Lung (tissue), 12 donors: ENCODE results near the gene ARHGEF7. TPM values are rescaled to one million over a fixed set of nuclear protein-coding genes. Genes with fewer than 3 reads are reported as not detected.

Experiments used
- ATAC-seq: fragments of 200-7000 bp; cut with Tn5 transposase; one replicate; pipeline ENCODE4 v1.9.1; 2020; ENCODE audit warnings: moderate number of reproducible peaks; ENCODE audit not compliant: insufficient read depth, low FRiP score
- DNase-seq, 3 donors: peaks; one replicate each; pipeline ENCODE4 v3.0.0-alpha.2; 2013 to 2017
- H3K27ac ChIP-seq, 2 donors: one replicate each; pipeline ENCODE4 v1.5.1; 2013; ENCODE audit warnings: mild to moderate bottlenecking in 2 of 2, moderate library complexity in 2 of 2, control low read depth in 1 of 2, inconsistent platforms in 1 of 2, low read depth in 1 of 2, low read length in 1 of 2
- H3K27me3 ChIP-seq, 3 donors: one replicate each; pipeline ENCODE4 v1.5.1; 2013; ENCODE audit warnings: low read length in 2 of 3; ENCODE audit not compliant: control insufficient read depth in 3 of 3, insufficient read depth in 3 of 3
- H3K36me3 ChIP-seq, 4 donors: one replicate each; pipeline ENCODE4 v1.5.1; 2013; ENCODE audit warnings: low read length in 4 of 4, mild to moderate bottlenecking in 1 of 4, moderate library complexity in 1 of 4; ENCODE audit not compliant: control insufficient read depth in 4 of 4, insufficient read depth in 4 of 4
- H3K4me1 ChIP-seq, 5 donors: one replicate each; pipeline ENCODE4 v1.5.1; 2013; ENCODE audit warnings: low read length in 5 of 5, mild to moderate bottlenecking in 2 of 5, moderate library complexity in 1 of 5; ENCODE audit not compliant: control insufficient read depth in 5 of 5, insufficient read depth in 5 of 5
- H3K4me3 ChIP-seq: one replicate; pipeline ENCODE4 v1.5.1; 2013; ENCODE audit warnings: mild to moderate bottlenecking, control low read depth, moderate library complexity
- H3K9ac ChIP-seq, 2 donors: one replicate each; pipeline ENCODE4 v1.5.1; 2013; ENCODE audit warnings: low read length in 2 of 2, control low read depth in 1 of 2; ENCODE audit not compliant: insufficient read depth in 1 of 2
- H3K9me3 ChIP-seq, 4 donors: one replicate each; pipeline ENCODE4 v1.5.1; 2013; ENCODE audit warnings: low read length in 3 of 4, mild to moderate bottlenecking in 1 of 4, moderate library complexity in 1 of 4; ENCODE audit not compliant: control insufficient read depth in 4 of 4, insufficient read depth in 3 of 4
- CTCF ChIP-seq: IDR thresholded peaks from 2 replicates; pipeline ENCODE4 v1.5.1; 2012; ENCODE audit warnings: mild to moderate bottlenecking; ENCODE audit errors: control extremely low read depth, extremely low read depth
- WGBS, 2 donors: extraction: QIAGEN DNeasy Blood & Tissue Kit; methylation state at CpG; one replicate each; pipeline ENCODE4 v1.1.7; 2013; 5-methylcytosine and 5-hydroxymethylcytosine counted together
- polyA plus RNA-seq, 2 donors: library from polyadenylated mRNA; stranded (reverse); fragments of 200-250 nt; gene quantifications; one replicate each; pipeline ENCODE4 v1.2.1, GENCODE V29; 2013
- total RNA-seq, 2 donors: library from RNA; depleted of rRNA in 1 of 2; stranded (reverse); fragments of >200 nt in 1 of 2; gene quantifications; one replicate each; pipeline ENCODE4 v1.2.1, GENCODE V29; 2014 to 2021
- donor health status: control.
- donor health status: control.
- donor health status: Bipolar disorder and iron deficiency.
- donor health status: healthy.
- donor health status: DM: yes; HTN: yes; CAD: no.

Gene ARHGEF7
- total and polyA plus RNA-seq, 4 donors = 20.9 to 143 (median 37.8) TPM

- Histone ChIP-seq H3K4me1 (peaks cover 0 to 22% (median 0%) of the 10 kb centered on the region in 5 donors), H3K36me3 (peaks cover 0 to 9% (median 0%) of the 10 kb centered on the region in 4 donors), H3K4me3 (no peak overlapping the region), H3K27ac (no peak overlapping the region), H3K27me3 (no peaks in the 10 kb centered on the region), H3K9ac (no peak overlapping the region), H3K9me3 (peaks cover 0 to 2% (median 0%) of the 10 kb centered on the region in 4 donors)
- ATAC-seq = no peak
- no peak for DNase-seq
- 91 to 94% methylated on average over 12 of the region's 12 CpGs for WGBS, 2 donors
- no peak for TF ChIP-seq CTCF
Observed at GRCh38 chr13:111319521-111319920, 204.4 kb downstream of the ARHGEF7 start.

GRCh38 chr13:111319998-111320911 is 205.1 kb downstream of the ARHGEF7 start, which contains the start of gene TEX29:
TSS of gene TEX29 (plus strand) at chr13:111320642. CDS start at chr13:111320891, 249 bp downstream.
- Histone ChIP-seq H3K9me3 (peaks cover 0 to 2% (median 0%) of the 10 kb centered on the region in 4 donors), H3K36me3 (peaks cover 0 to 9% (median 0%) of the 10 kb centered on the region in 4 donors), H3K4me3 (no peak within 1 kb of the TSS), H3K27ac (no peak within 1 kb of the TSS), H3K27me3 (no peaks in the 10 kb centered on the region), H3K4me1 (peaks cover 0 to 18% (median 0%) of the 10 kb centered on the region in 5 donors), H3K9ac (no peak within 1 kb of the TSS)
- TF ChIP-seq CTCF = no peak
- DNase-seq (no peak), ATAC-seq (no peak)
- WGBS, 2 donors = 76 to 79% methylated on average over 34 to 35 of the region's 35 CpGs

GRCh38 chr13:111322001-111322915 is 207.1 kb downstream of the ARHGEF7 start:
- no peak for DNase-seq
- Histone ChIP-seq H3K4me1 (peaks cover 0 to 13% (median 0%) of the 10 kb centered on the region in 5 donors), H3K27me3 (no peaks in the 10 kb centered on the region), H3K27ac (no peak overlapping the region), H3K9ac (no peak overlapping the region), H3K9me3 (peaks cover 0 to 2% (median 0%) of the 10 kb centered on the region in 4 donors), H3K4me3 (no peak overlapping the region), H3K36me3 (peaks cover 0 to 2% (median 0%) of the 10 kb centered on the region in 4 donors)
- no peak for TF ChIP-seq CTCF
- ATAC-seq = no peak
- 91 to 93% methylated on average over 19 of the region's 19 CpGs for WGBS, 2 donors
